OCI-LY7 (cell line): ENCODE measurements around the gene ADM2.

Experiments
- CTCF ChIP-seq: fragments of 200-600 bp; sonication (generic); conservative IDR thresholded peaks from 2 replicates; pipeline ENCODE4 v1.5.1; 2014; ENCODE audit warnings: mild to moderate bottlenecking, antibody characterized with exemption, low read length, moderate library complexity, mixed read lengths
- EZH2phosphoT487 ChIP-seq: fragments of 200-600 bp; sonication (generic); IDR thresholded peaks from 2 replicates; pipeline ENCODE4 v1.6.1; 2018; ENCODE audit warnings: low read depth, borderline replicate concordance, mild to moderate bottlenecking, mixed run types, antibody characterized with exemption, low read length, moderate library complexity, mixed read lengths

GRCh38 chr22:50475652-50476002, 5.7 kb upstream of the ADM2 start:
- no peak for TF ChIP-seq CTCF
- no peak for TF ChIP-seq EZH2phosphoT487
